Bronchial epithelial cell (primary cell): Measurements from ENCODE around the gene HPSE. TPM values are rescaled to one million over a fixed set of nuclear protein-coding genes. Genes with fewer than 3 reads are reported as not detected.

Experiments
- DNase-seq: peaks from one replicate; pipeline ENCODE4 v3.0.0-alpha.2; 2010; ENCODE audit warnings: low read depth
- FAIRE-seq: peaks from 2 replicates; lab custom pipeline; 2011; peaks lifted over from hg19 to GRCh38; lab: Jason Lieb, UNC
- H3K27me3 ChIP-seq: 2 replicates; pipeline ENCODE4 v1.5.1; 2011; ENCODE audit warnings: low read length; ENCODE audit not compliant: control insufficient read depth, insufficient read depth
- H3K36me3 ChIP-seq: 2 replicates; pipeline ENCODE4 v1.5.1; 2011; ENCODE audit warnings: low read length; ENCODE audit not compliant: control insufficient read depth, insufficient read depth
- H3K4me3 ChIP-seq: 2 replicates; pipeline ENCODE4 v1.5.1; 2011; ENCODE audit warnings: mild to moderate bottlenecking, low read depth, low read length, control low read depth
- CTCF ChIP-seq: IDR thresholded peaks from 2 replicates; pipeline ENCODE4 v1.5.1; 2011; ENCODE audit warnings: mild to moderate bottlenecking, moderate library complexity, low read length, control low read depth, inconsistent platforms; ENCODE audit not compliant: insufficient read depth, severe bottlenecking
- total RNA-seq: library from RNA; depleted of rRNA; stranded (reverse); fragments of >200 nt; gene quantifications from 2 replicates; pipeline ENCODE4 v1.2.1, GENCODE V29; 2014

The HPSE gene
- total RNA-seq, 1 donor from 2014 or later: 2.6 TPM

GRCh38 chr4:83362492-83363329 lies 28.1 kb upstream of the HPSE start:
- DNase-seq (peak; percentile 48), FAIRE-seq (no peak)
- Histone ChIP-seq H3K36me3 (no peaks in the 10 kb centered on the region), H3K27me3 (no peaks in the 10 kb centered on the region), H3K4me3 (no peak overlapping the region)
- TF ChIP-seq CTCF: peak; percentile 36

- Histone ChIP-seq H3K27me3 (no peaks in the 10 kb centered on the region), H3K36me3 (no peaks in the 10 kb centered on the region), H3K4me3 (no peak overlapping the region)
- DNase-seq (no peak), FAIRE-seq (no peak)
- TF ChIP-seq CTCF: no peak
These were observed 26.9 kb upstream of the HPSE start for GRCh38 chr4:83361416-83362103.

- TF ChIP-seq CTCF: no peak
- DNase-seq (no peak), FAIRE-seq (no peak)
- H3K4me3 ChIP-seq: no peak overlapping the region
- H3K27me3 ChIP-seq: no peaks in the 10 kb centered on the region
- H3K36me3 ChIP-seq: no peaks in the 10 kb centered on the region
These were observed 25.4 kb upstream of the HPSE start for GRCh38 chr4:83360018-83360417.

- Histone ChIP-seq H3K27me3 (no peaks in the 10 kb centered on the region), H3K4me3 (no peak overlapping the region), H3K36me3 (no peaks in the 10 kb centered on the region)
- FAIRE-seq: no peak
- peak; percentile 82 for DNase-seq
- no peak for TF ChIP-seq CTCF
These were observed 23.8 kb upstream of the HPSE start for GRCh38 chr4:83358410-83358809.

GRCh38 chr4:83356899-83357661 lies 22.4 kb upstream of the HPSE start:
- Histone ChIP-seq H3K4me3 (no peak overlapping the region), H3K36me3 (no peaks in the 10 kb centered on the region), H3K27me3 (no peaks in the 10 kb centered on the region)
- no peak for FAIRE-seq
- TF ChIP-seq CTCF: no peak
- DNase-seq: peak; percentile 90
